Gastroesophageal sphincter (tissue), 4 donors: ENCODE data around the gene INSIG1. TPM values are rescaled to one million over a fixed set of nuclear protein-coding genes. Genes with fewer than 3 reads are reported as not detected.

Experiments used
- ATAC-seq: fragments of 150-250 bp; one replicate; pipeline ENCODE4 v1.9.1; 2016; ENCODE audit warnings: mild to moderate bottlenecking, moderate library complexity
- H3K27ac ChIP-seq, 4 donors: fragments of 200-600 bp; sonication (generic) in 3 of 4; 1 replicate in 3 of 4; 2 replicates in 1 of 4; pipeline ENCODE4 v1.5.1; 2016 to 2019
- H3K27me3 ChIP-seq: fragments of 200-600 bp; sonication (generic); one replicate; pipeline ENCODE4 v1.5.1; 2019
- H3K36me3 ChIP-seq, 2 donors: fragments of 200-600 bp; sonication (generic); one replicate each; pipeline ENCODE4 v1.5.1; 2019; ENCODE audit warnings: control low read depth in 1 of 2
- H3K4me1 ChIP-seq, 3 donors: fragments of 200-600 bp; sonication (generic); 1 replicate in 2 of 3; 2 replicates in 1 of 3; pipeline ENCODE4 v1.5.1; 2016 to 2019; ENCODE audit warnings: control low read depth in 2 of 3
- H3K4me3 ChIP-seq, 2 donors: fragments of 200-600 bp; sonication (generic); one replicate each; pipeline ENCODE4 v1.5.1; 2019; ENCODE audit warnings: mild to moderate bottlenecking in 1 of 2, moderate library complexity in 1 of 2
- H3K9me3 ChIP-seq, 3 donors: fragments of 200-600 bp; sonication (generic); one replicate each; pipeline ENCODE4 v1.5.1; 2017 to 2019; ENCODE audit warnings: control low read depth in 2 of 3
- EP300 ChIP-seq: sonication (generic); formaldehyde crosslinking; IDR thresholded peaks from one replicate; pipeline ENCODE4 v1.6.1; 2017; ENCODE audit warnings: antibody characterized with exemption, mild to moderate bottlenecking
- POLR2A ChIP-seq, 2 donors: fragments of 450-650 bp; IDR thresholded peaks; one replicate each; pipeline ENCODE4 v1.6.1; 2017; ENCODE audit warnings: antibody characterized with exemption in 2 of 2, mild to moderate bottlenecking in 2 of 2, moderate library complexity in 1 of 2
- POLR2AphosphoS5 ChIP-seq: sonication (generic); formaldehyde crosslinking; IDR thresholded peaks from one replicate; pipeline ENCODE4 v1.6.1; 2017; ENCODE audit warnings: antibody characterized with exemption
- WGBS, 2 donors: methylation state at CpG; one replicate each; pipeline ENCODE4 v1.1.5; 2018; ENCODE audit warnings: low coverage in 1 of 2; 5-methylcytosine and 5-hydroxymethylcytosine counted together
- total RNA-seq, 4 donors: library from RNA; depleted of rRNA; stranded (reverse); fragments of >200 nt; gene quantifications; one replicate each; pipeline ENCODE4 v1.1.0, GENCODE V29; 2016
- TF ChIP-seq, protein P1 (sequence below), 4 experiments: fragments of 200-600 bp in 2 of 4; fragments of 450-650 bp in 2 of 4; sonication (generic) in 1 of 4; IDR thresholded peaks; one replicate each; pipeline ENCODE4 v1.5.1; 2017 to 2019; ENCODE audit warnings: antibody characterized with exemption in 4 of 4, mild to moderate bottlenecking in 2 of 4, moderate library complexity in 2 of 4

INSIG1 gene
- total RNA-seq, 4 donors from 2014 or later: 18.8 to 52.1 (median 30.7) TPM

DNA sequence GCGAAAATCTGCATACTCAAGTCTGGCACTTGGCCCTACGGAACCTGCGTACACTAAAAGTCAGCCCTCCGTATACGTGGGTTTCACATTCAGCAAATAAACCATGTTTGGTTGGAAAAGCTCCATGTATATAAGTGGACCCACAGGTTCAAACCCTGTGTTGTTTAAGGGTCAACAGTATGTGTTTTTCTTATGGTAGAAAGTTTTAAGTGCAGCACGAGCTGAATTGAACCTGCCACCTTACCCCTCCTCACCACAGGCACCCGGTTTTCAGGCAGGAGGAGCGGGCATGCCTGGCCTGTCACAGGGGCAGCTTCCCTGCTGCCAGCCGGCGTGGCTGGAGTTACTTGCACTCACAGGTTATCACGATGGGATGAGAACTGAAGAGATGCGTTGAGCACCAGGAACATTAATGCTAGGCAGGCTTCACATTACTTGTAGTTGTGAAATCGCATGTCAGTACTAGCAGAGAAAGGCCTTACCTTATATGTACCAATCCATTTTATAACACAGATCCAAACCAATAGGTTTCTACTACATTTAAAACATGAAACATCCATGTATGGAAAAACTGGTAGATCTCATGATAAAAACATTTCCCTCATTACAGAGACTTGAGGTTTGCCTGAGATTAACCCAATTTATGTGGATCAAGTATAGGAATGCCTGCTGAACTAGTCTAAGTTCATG lies 12.9 kb downstream of the INSIG1 start:
- Histone ChIP-seq H3K4me3 (no peak overlapping the region), H3K4me1 (no peaks in the 10 kb centered on the region), H3K9me3 (no peaks in the 10 kb centered on the region), H3K27me3 (peaks cover under 1% of the 10 kb centered on the region), H3K27ac (no peak overlapping the region), H3K36me3 (peaks cover 0 to 55% of the 10 kb centered on the region in 2 donors)
- ATAC-seq: no peak
- 85 to 95% methylated on average over 7 to 12 of the region's 13 CpGs for WGBS, 2 donors
- no peak for TF ChIP-seq EP300
- TF ChIP-seq POLR2AphosphoS5: no peak
- TF ChIP-seq POLR2A (IDR thresholded peaks at IDR 0.05): no peak
- TF ChIP-seq, protein P1, sequence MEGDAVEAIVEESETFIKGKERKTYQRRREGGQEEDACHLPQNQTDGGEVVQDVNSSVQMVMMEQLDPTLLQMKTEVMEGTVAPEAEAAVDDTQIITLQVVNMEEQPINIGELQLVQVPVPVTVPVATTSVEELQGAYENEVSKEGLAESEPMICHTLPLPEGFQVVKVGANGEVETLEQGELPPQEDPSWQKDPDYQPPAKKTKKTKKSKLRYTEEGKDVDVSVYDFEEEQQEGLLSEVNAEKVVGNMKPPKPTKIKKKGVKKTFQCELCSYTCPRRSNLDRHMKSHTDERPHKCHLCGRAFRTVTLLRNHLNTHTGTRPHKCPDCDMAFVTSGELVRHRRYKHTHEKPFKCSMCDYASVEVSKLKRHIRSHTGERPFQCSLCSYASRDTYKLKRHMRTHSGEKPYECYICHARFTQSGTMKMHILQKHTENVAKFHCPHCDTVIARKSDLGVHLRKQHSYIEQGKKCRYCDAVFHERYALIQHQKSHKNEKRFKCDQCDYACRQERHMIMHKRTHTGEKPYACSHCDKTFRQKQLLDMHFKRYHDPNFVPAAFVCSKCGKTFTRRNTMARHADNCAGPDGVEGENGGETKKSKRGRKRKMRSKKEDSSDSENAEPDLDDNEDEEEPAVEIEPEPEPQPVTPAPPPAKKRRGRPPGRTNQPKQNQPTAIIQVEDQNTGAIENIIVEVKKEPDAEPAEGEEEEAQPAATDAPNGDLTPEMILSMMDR (IDR thresholded peaks at IDR 0.05): no peak

DNA sequence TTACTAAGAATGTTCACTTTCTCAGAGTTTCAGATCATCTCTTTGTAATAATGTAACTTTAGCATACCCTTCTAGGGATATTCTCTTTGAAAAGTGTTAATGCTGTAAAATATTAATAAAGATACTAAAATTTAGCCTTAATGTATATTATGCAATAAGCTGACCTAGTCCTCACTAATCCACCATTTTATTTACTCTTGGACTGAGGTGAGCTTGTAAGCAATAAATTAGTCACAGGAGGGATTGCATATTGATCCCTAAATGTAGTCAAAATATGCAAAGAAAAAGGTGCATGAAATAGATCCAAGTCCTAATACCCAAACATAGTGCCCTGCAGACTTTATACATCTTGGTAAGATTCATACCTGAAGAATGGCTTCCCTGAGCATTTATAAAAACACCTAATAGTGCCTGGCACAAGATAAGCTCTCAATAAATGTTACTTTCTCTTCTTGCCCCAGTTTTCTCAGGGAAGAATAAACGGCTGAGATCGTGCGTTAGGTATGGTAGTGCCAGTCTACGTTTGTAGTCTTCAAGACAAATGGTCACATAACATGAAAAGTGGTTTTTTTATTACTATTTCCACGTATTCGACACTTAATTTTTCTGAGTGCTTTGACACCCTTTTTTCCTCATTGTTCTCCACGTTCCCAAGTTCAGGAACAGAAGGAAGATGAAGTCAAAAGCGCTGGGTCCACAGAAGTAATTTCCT lies 14.3 kb downstream of the INSIG1 start:
- WGBS, 2 donors: 65 to 79% methylated on average over 8 of the region's 8 CpGs

DNA sequence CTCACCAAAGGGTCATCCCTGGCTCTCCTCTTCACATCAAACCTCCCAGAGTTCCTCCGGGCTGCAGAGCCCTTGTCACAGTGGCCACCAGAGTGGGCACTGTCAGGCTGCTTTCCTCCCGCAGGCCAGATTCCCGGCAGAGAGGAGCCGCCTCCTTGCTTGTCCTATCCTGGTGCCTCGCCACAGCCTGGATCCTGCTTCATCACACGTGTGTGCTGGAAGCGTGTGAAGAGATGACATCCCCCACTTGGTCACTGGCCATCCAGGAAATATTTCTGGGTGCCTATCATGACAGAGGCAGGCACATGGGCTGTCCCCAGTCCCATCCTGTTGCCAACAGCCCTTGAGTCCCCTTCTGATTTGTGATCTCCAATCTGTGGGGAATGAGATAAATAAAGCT lies 15.0 kb downstream of the INSIG1 start:
- H3K4me1 ChIP-seq: no peaks in the 10 kb centered on the region
- H3K9me3 ChIP-seq: no peaks in the 10 kb centered on the region
- no peak overlapping the region for H3K27ac ChIP-seq
- TF ChIP-seq POLR2A (IDR thresholded peaks at IDR 0.05) (no peak), POLR2AphosphoS5 (no peak), EP300 (no peak)
- TF ChIP-seq, protein P1 (IDR thresholded peaks at IDR 0.05): no peak
- H3K4me3 ChIP-seq: no peak overlapping the region
- H3K27me3 ChIP-seq: peaks cover 20% of the 10 kb centered on the region
- peaks cover 0 to 34% of the 10 kb centered on the region in 2 donors for H3K36me3 ChIP-seq
- WGBS, 2 donors: 100% methylated on average over 1 of the region's 7 CpGs; no CpG with 5 or more reads in 1 of the 2 donors
- ATAC-seq: no peak

More for the DNA sequence above, 14.3 kb downstream of the INSIG1 start:
- Histone ChIP-seq H3K27me3 (peaks cover 15% of the 10 kb centered on the region), H3K4me1 (no peaks in the 10 kb centered on the region), H3K27ac (no peak overlapping the region), H3K36me3 (peaks cover 0 to 41% of the 10 kb centered on the region in 2 donors), H3K4me3 (no peak overlapping the region), H3K9me3 (no peaks in the 10 kb centered on the region)
- TF ChIP-seq POLR2A (IDR thresholded peaks at IDR 0.05): no peak
- no peak for TF ChIP-seq POLR2AphosphoS5
- TF ChIP-seq, protein P1 (IDR thresholded peaks at IDR 0.05): no peak
- TF ChIP-seq EP300: no peak
- ATAC-seq: no peak

DNA sequence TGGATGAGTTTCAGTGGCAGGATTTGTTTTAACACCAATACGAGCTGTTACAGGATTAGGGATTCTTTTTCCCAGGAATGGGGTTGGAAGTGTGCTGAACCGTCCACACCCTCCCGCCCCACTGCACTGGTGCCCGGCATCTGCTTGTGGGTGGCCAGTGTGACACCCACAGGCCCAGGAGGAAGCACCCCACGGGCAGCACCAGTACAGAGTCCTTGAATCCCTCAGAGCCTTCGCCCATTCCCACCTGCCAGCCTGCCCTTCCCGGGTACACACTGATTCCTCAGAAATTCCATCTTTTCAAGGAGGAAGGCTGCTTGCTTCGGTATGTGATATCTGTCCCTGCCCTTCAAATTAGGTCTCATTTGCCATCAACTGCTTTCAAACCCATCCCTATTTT lies 15.4 kb downstream of the INSIG1 start:
- H3K9me3 ChIP-seq: no peaks in the 10 kb centered on the region
- TF ChIP-seq POLR2AphosphoS5 (no peak), POLR2A (IDR thresholded peaks at IDR 0.05) (no peak)
- WGBS, 2 donors: 77% methylated on average over 4 of the region's 8 CpGs; no CpG with 5 or more reads in 1 of the 2 donors
- H3K27ac ChIP-seq: no peak overlapping the region
- no peak for ATAC-seq
- no peaks in the 10 kb centered on the region for H3K4me1 ChIP-seq
- H3K4me3 ChIP-seq: no peak overlapping the region
- H3K36me3 ChIP-seq: peaks cover 0 to 30% of the 10 kb centered on the region in 2 donors
- peaks cover 20% of the 10 kb centered on the region for H3K27me3 ChIP-seq

GRCh38 chr7:155315977-155316376 lies 18.3 kb downstream of the INSIG1 start:
- WGBS, 2 donors: 59 to 63% methylated on average over 5 to 6 of the region's 8 CpGs
- no peaks in the 10 kb centered on the region for H3K9me3 ChIP-seq
- no peaks in the 10 kb centered on the region for H3K4me1 ChIP-seq
- ATAC-seq: no peak
- peaks cover 0 to under 1% of the 10 kb centered on the region in 2 donors for H3K36me3 ChIP-seq
- no peak for TF ChIP-seq EP300
- TF ChIP-seq, protein P1 (IDR thresholded peaks at IDR 0.05): no peak
- no peak for TF ChIP-seq POLR2AphosphoS5
- TF ChIP-seq POLR2A (IDR thresholded peaks at IDR 0.05): no peak
- H3K27me3 ChIP-seq: peaks cover 27% of the 10 kb centered on the region
- H3K4me3 ChIP-seq: no peak overlapping the region
- H3K27ac ChIP-seq: no peak overlapping the region
